WTC11 (cell line): Measurements from ENCODE around the gene ERBB4. TPM values are rescaled to one million over a fixed set of nuclear protein-coding genes. Genes with fewer than 3 reads are reported as not detected.

Experiments
- ATAC-seq: fragments of 200-7000 bp; cut with Tn5 transposase; 2 replicates; pipeline ENCODE4 v1.10.0; 2021; ENCODE audit warnings: mild to moderate bottlenecking, moderate library complexity
- CTCF ChIA-PET: fragments of 300-600 bp; sonication (Branson Sonifier 250); formaldehyde crosslinking; loops from one replicate; lab custom pipeline; 2021; ENCODE audit warnings: antibody characterized with exemption; lab: Charles Lee
- POLR2A ChIA-PET: fragments of 350-600 bp; sonication (Branson Sonifier 250); formaldehyde crosslinking; loops from one replicate; lab custom pipeline; 2021; ENCODE audit warnings: antibody characterized with exemption; lab: Charles Lee
- DNase-seq: peaks from one replicate; pipeline ENCODE4 v3.0.0; 2021; ENCODE audit warnings: low spot score
- H3K27ac Mint-ChIP-seq: 2 replicates; pipeline ENCODE4 v1.8.0; 2021; ENCODE audit warnings: mixed read lengths
- H3K27me3 Mint-ChIP-seq: 2 replicates; pipeline ENCODE4 v1.8.0; 2021; ENCODE audit warnings: low read depth, mild to moderate bottlenecking, moderate library complexity, mixed read lengths
- H3K36me3 Mint-ChIP-seq: 2 replicates; pipeline ENCODE4 v1.8.0; 2021; ENCODE audit warnings: mixed read lengths
- H3K4me1 Mint-ChIP-seq: 2 replicates; pipeline ENCODE4 v1.8.0; 2022; ENCODE audit warnings: mixed read lengths
- H3K4me3 Mint-ChIP-seq: 2 replicates; pipeline ENCODE4 v1.8.0; 2021; ENCODE audit warnings: mild to moderate bottlenecking, moderate library complexity, mixed read lengths
- H3K9me3 Mint-ChIP-seq: 2 replicates; pipeline ENCODE4 v1.8.0; 2021; ENCODE audit warnings: mixed read lengths
- EMX1 ChIP-seq: fragments of 250-450 bp; sonication (Bioruptor Pico); IDR thresholded peaks from 2 replicates; pipeline ENCODE4 v1.8.0; 2021; ENCODE audit warnings: mild to moderate bottlenecking
- FOXK1 ChIP-seq: sonication (generic); formaldehyde crosslinking; IDR thresholded peaks from 2 replicates; pipeline ENCODE4 v1.8.0; 2022; ENCODE audit warnings: mild to moderate bottlenecking, moderate library complexity, missing genetic modification reagents
- GTF2I ChIP-seq: fragments of 250-450 bp; sonication (Bioruptor Pico); conservative IDR thresholded peaks from 2 replicates; pipeline ENCODE4 v1.4.0; 2021; ENCODE audit warnings: mild to moderate bottlenecking
- HMGA2 ChIP-seq: fragments of 250-450 bp; sonication (Bioruptor Pico); IDR thresholded peaks from 2 replicates; pipeline ENCODE4 v1.4.0; 2021; ENCODE audit warnings: mild to moderate bottlenecking, moderate library complexity
- JUN ChIP-seq: sonication (generic); formaldehyde crosslinking; IDR thresholded peaks from 2 replicates; pipeline ENCODE4 v1.8.0; 2023; ENCODE audit warnings: mild to moderate bottlenecking, missing genetic modification reagents
- NFATC4 ChIP-seq: fragments of 250-450 bp; sonication (Bioruptor Pico); IDR thresholded peaks from 2 replicates; pipeline ENCODE4 v1.9.0; 2021; ENCODE audit warnings: mild to moderate bottlenecking
- NR1H2 ChIP-seq: sonication (generic); formaldehyde crosslinking; IDR thresholded peaks from 2 replicates; pipeline ENCODE4 v1.9.0; 2021; ENCODE audit warnings: mild to moderate bottlenecking, moderate library complexity, missing genetic modification reagents
- OVOL2 ChIP-seq: fragments of 250-450 bp; sonication (Bioruptor Pico); IDR thresholded peaks from 2 replicates; pipeline ENCODE4 v1.9.0; 2021; ENCODE audit warnings: mild to moderate bottlenecking, borderline replicate concordance
- RELA ChIP-seq: sonication (generic); formaldehyde crosslinking; IDR thresholded peaks from 2 replicates; pipeline ENCODE4 v1.8.1; 2022; ENCODE audit warnings: missing genetic modification reagents, mild to moderate bottlenecking, borderline replicate concordance
- RORB ChIP-seq: fragments of 250-450 bp; sonication (Bioruptor Pico); IDR thresholded peaks from 2 replicates; pipeline ENCODE4 v1.9.0; 2021; ENCODE audit warnings: mild to moderate bottlenecking
- SOX15 ChIP-seq: fragments of 250-450 bp; sonication (Bioruptor Pico); IDR thresholded peaks from 2 replicates; pipeline ENCODE4 v1.9.0; 2021; ENCODE audit warnings: mild to moderate bottlenecking
- TP53 ChIP-seq: sonication (generic); formaldehyde crosslinking; IDR thresholded peaks from 2 replicates; pipeline ENCODE4 v1.8.1; 2023; ENCODE audit warnings: mild to moderate bottlenecking, missing genetic modification reagents
- ZNF263 ChIP-seq: sonication (generic); formaldehyde crosslinking; IDR thresholded peaks from 2 replicates; pipeline ENCODE4 v1.8.1; 2022; ENCODE audit warnings: low read depth, mild to moderate bottlenecking, moderate library complexity, missing genetic modification reagents
- ZNF396 ChIP-seq: fragments of 250-450 bp; sonication (Bioruptor Pico); IDR thresholded peaks from 2 replicates; pipeline ENCODE4 v1.8.0; 2021; ENCODE audit warnings: mild to moderate bottlenecking, moderate library complexity, borderline replicate concordance
- ZNF423 ChIP-seq: fragments of 250-450 bp; sonication (Bioruptor Pico); IDR thresholded peaks from 2 replicates; pipeline ENCODE4 v2.1.2; 2022; ENCODE audit warnings: mild to moderate bottlenecking, moderate library complexity
- ZNF671 ChIP-seq: fragments of 250-450 bp; sonication (Bioruptor Pico); IDR thresholded peaks from 2 replicates; pipeline ENCODE4 v1.8.0; 2021; ENCODE audit warnings: mild to moderate bottlenecking
- total RNA-seq: library from RNA; stranded (reverse); gene quantifications from 3 replicates; pipeline ENCODE4 v1.2.3, GENCODE V29; 2021
- TF ChIP-seq, protein P1 (sequence below): sonication (generic); formaldehyde crosslinking; IDR thresholded peaks from 2 replicates; pipeline ENCODE4 v1.8.1; 2022; ENCODE audit warnings: low read depth, missing genetic modification reagents, borderline replicate concordance
- TF ChIP-seq, protein P2 (sequence below): sonication (generic); formaldehyde crosslinking; IDR thresholded peaks from 2 replicates; pipeline ENCODE4 v1.8.1; 2023; ENCODE audit warnings: mild to moderate bottlenecking, missing genetic modification reagents, moderate library complexity
- TF ChIP-seq, protein P3 (sequence below): sonication (generic); formaldehyde crosslinking; IDR thresholded peaks from 2 replicates; pipeline ENCODE4 v1.8.0; 2022; ENCODE audit warnings: mild to moderate bottlenecking, missing genetic modification reagents
- TF ChIP-seq, protein P4 (sequence below): sonication (generic); formaldehyde crosslinking; IDR thresholded peaks from 2 replicates; pipeline ENCODE4 v1.8.1; 2022; ENCODE audit warnings: low read depth, mild to moderate bottlenecking, moderate library complexity, missing genetic modification reagents, borderline replicate concordance
- TF ChIP-seq, protein P5 (sequence below): sonication (generic); formaldehyde crosslinking; IDR thresholded peaks from 2 replicates; pipeline ENCODE4 v1.8.1; 2022; ENCODE audit warnings: missing genetic modification reagents, borderline replicate concordance
- TF ChIP-seq, protein P6 (sequence below): sonication (generic); formaldehyde crosslinking; IDR thresholded peaks from 2 replicates; pipeline ENCODE4 v1.8.0; 2022; ENCODE audit warnings: mild to moderate bottlenecking, missing genetic modification reagents
- TF ChIP-seq, protein P7 (sequence below): fragments of 250-450 bp; sonication (Bioruptor Pico); IDR thresholded peaks from 2 replicates; pipeline ENCODE4 v1.9.0; 2021; ENCODE audit warnings: mild to moderate bottlenecking

The ERBB4 gene
- total RNA-seq, 1 experiment from 2014 or later = 1.6 TPM

DNA sequence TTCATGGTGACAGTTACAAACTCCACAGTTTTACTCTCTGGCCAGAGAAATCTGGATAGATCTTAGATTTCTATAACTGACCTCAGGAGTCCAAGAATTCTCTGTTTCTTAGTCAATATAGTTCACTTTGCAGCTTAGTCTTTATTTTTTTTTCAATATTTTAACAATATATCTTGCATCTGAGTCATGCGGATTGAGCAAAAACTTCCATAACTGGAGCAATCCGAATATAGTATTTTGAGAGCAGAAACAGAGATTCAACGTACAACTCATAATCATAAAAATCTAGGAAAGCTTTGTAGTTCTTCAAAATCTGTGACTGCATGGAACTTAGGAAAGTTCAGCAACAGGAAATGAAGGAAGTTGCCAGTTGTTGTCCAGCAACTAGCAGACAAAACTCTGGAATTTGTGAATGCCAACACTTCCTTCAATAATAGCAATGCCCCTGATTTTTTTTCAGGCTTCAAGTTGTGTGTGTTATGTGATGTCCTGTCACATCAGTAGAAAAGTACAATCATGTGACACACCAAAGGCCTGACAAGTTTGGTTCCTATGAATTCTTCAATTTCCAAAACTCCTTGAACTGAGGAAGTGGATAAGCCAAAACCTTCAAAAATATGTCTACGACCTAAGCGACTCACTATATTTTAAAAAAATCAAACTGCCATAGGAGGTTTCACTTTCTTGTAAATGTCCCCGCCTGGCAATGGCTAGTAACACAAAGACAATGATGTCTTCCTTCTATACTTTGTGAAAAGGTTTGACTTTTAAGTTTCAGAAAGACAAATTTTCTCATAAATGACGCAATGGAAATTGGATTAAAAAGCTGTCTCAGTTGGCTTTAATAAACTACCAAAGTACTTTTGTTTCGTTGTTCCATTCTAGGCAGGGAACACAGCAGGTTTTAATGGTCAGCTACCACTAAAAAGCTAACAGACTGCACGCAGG lies 510.6 kb downstream of the ERBB4 start (continued):
- TF ChIP-seq ZNF671 (CRISPR knock-in tag) = no peak
- TF ChIP-seq, protein P1, sequence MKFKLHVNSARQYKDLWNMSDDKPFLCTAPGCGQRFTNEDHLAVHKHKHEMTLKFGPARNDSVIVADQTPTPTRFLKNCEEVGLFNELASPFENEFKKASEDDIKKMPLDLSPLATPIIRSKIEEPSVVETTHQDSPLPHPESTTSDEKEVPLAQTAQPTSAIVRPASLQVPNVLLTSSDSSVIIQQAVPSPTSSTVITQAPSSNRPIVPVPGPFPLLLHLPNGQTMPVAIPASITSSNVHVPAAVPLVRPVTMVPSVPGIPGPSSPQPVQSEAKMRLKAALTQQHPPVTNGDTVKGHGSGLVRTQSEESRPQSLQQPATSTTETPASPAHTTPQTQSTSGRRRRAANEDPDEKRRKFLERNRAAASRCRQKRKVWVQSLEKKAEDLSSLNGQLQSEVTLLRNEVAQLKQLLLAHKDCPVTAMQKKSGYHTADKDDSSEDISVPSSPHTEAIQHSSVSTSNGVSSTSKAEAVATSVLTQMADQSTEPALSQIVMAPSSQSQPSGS (CRISPR knock-in tag) = no peak
- TF ChIP-seq, protein P2, sequence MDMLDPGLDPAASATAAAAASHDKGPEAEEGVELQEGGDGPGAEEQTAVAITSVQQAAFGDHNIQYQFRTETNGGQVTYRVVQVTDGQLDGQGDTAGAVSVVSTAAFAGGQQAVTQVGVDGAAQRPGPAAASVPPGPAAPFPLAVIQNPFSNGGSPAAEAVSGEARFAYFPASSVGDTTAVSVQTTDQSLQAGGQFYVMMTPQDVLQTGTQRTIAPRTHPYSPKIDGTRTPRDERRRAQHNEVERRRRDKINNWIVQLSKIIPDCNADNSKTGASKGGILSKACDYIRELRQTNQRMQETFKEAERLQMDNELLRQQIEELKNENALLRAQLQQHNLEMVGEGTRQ (CRISPR knock-in tag) = no peak
- TF ChIP-seq, protein P3, sequence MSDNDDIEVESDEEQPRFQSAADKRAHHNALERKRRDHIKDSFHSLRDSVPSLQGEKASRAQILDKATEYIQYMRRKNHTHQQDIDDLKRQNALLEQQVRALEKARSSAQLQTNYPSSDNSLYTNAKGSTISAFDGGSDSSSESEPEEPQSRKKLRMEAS (CRISPR knock-in tag) = no peak
- TF ChIP-seq, protein P4, sequence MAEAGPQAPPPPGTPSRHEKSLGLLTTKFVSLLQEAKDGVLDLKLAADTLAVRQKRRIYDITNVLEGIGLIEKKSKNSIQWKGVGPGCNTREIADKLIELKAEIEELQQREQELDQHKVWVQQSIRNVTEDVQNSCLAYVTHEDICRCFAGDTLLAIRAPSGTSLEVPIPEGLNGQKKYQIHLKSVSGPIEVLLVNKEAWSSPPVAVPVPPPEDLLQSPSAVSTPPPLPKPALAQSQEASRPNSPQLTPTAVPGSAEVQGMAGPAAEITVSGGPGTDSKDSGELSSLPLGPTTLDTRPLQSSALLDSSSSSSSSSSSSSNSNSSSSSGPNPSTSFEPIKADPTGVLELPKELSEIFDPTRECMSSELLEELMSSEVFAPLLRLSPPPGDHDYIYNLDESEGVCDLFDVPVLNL (CRISPR knock-in tag) = no peak

DNA sequence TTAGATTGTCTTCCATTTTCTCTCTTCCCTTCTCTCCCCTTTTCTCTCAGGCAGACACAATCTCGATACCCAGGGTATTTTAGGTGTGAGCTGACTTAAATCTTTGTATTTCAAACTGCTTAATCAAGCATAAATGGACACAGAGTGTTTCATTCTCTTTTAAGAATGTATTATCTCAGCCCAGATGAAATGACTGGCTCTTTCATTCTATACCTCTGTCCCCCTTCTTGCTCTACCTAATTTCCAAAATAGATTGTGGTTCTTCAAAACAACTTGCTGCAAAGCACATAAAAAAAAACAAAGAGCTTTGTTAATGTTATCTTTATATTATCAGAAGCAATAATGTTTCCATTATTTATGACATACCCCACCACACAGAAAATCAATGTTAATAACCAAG lies 514.6 kb downstream of the ERBB4 start:
- CTCF ChIA-PET = no interaction called here
- TF ChIP-seq TP53 (CRISPR knock-in tag) = no peak
- no peak for TF ChIP-seq NFATC4
- no peak for TF ChIP-seq ZNF671 (CRISPR knock-in tag)
- no peak for TF ChIP-seq OVOL2 (CRISPR knock-in tag)
- TF ChIP-seq, protein P5, sequence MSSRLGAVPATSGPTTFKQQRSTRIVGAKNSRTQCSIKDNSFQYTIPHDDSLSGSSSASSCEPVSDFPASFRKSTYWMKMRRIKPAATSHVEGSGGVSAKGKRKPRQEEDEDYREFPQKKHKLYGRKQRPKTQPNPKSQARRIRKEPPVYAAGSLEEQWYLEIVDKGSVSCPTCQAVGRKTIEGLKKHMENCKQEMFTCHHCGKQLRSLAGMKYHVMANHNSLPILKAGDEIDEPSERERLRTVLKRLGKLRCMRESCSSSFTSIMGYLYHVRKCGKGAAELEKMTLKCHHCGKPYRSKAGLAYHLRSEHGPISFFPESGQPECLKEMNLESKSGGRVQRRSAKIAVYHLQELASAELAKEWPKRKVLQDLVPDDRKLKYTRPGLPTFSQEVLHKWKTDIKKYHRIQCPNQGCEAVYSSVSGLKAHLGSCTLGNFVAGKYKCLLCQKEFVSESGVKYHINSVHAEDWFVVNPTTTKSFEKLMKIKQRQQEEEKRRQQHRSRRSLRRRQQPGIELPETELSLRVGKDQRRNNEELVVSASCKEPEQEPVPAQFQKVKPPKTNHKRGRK = no peak
- TF ChIP-seq SOX15 (CRISPR knock-in tag) = no peak
- TF ChIP-seq, protein P6, sequence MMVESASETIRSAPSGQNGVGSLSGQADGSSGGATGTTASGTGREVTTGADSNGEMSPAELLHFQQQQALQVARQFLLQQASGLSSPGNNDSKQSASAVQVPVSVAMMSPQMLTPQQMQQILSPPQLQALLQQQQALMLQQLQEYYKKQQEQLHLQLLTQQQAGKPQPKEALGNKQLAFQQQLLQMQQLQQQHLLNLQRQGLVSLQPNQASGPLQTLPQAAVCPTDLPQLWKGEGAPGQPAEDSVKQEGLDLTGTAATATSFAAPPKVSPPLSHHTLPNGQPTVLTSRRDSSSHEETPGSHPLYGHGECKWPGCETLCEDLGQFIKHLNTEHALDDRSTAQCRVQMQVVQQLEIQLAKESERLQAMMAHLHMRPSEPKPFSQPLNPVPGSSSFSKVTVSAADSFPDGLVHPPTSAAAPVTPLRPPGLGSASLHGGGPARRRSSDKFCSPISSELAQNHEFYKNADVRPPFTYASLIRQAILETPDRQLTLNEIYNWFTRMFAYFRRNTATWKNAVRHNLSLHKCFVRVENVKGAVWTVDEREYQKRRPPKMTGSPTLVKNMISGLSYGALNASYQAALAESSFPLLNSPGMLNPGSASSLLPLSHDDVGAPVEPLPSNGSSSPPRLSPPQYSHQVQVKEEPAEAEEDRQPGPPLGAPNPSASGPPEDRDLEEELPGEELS (CRISPR knock-in tag) = no peak
- no peak for TF ChIP-seq RORB (CRISPR knock-in tag)
- TF ChIP-seq, all 79 proteins: peak for 0
- ATAC-seq (no peak), DNase-seq (no peak)
- no peak overlapping the region for H3K27ac Mint-ChIP-seq
- H3K4me3 Mint-ChIP-seq = no peak overlapping the region
- H3K4me1 Mint-ChIP-seq = no peaks in the 10 kb centered on the region
- POLR2A ChIA-PET = no interaction called here
- no peaks in the 10 kb centered on the region for H3K36me3 Mint-ChIP-seq
- H3K9me3 Mint-ChIP-seq = peaks cover 3% of the 10 kb centered on the region; the same call in 1 of the 2 replicates
- H3K27me3 Mint-ChIP-seq = no peaks in the 10 kb centered on the region

DNA sequence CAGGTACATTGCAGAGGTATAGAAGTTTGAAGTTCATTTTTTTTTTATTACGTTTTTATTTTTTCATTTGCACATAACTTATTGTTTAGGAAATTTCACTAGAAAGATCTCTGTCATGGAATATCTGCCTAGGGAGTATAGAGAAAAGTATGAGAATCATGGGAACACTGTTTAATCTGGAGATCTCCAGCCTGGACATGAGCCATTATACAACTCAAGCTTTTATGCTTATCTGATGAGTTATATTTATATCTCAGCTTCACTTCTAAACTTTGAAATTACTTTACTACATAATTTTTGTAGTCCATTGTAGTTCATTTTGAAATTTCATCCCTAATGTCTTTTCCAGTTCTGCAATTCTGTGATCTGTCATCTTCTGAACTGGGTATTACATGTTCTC lies 515.6 kb downstream of the ERBB4 start:
- no peaks in the 10 kb centered on the region for H3K4me1 Mint-ChIP-seq
- H3K9me3 Mint-ChIP-seq = peaks cover 3% of the 10 kb centered on the region; the same call in 1 of the 2 replicates
- H3K4me3 Mint-ChIP-seq = no peak overlapping the region
- ChIA-PET CTCF (no interaction called here), POLR2A (interaction anchor here (0.5 kb wide), 1 partner anchor 10 kb away, joined by 4 read pairs; no protein-coding TSS in a partner anchor)
- no peak for ATAC-seq
- no peak overlapping the region for H3K27ac Mint-ChIP-seq
- H3K36me3 Mint-ChIP-seq = no peaks in the 10 kb centered on the region
- H3K27me3 Mint-ChIP-seq = no peaks in the 10 kb centered on the region
- DNase-seq = no peak
- no peak for TF ChIP-seq SOX15 (CRISPR knock-in tag)
- TF ChIP-seq EMX1 = no peak
- no peak for TF ChIP-seq ZNF423 (CRISPR knock-in tag)
- no peak for TF ChIP-seq RELA (CRISPR knock-in tag)
- TF ChIP-seq FOXK1 = no peak
- no peak for TF ChIP-seq JUN
- no peak for TF ChIP-seq ZNF396
- TF ChIP-seq NR1H2 (CRISPR knock-in tag) = no peak
- TF ChIP-seq, protein P6 (CRISPR knock-in tag) = no peak
- TF ChIP-seq, protein P7, sequence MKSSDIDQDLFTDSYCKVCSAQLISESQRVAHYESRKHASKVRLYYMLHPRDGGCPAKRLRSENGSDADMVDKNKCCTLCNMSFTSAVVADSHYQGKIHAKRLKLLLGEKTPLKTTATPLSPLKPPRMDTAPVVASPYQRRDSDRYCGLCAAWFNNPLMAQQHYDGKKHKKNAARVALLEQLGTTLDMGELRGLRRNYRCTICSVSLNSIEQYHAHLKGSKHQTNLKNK (CRISPR knock-in tag) = no peak
- no peak for TF ChIP-seq ZNF263
- TF ChIP-seq GTF2I (CRISPR knock-in tag) = no peak
- TF ChIP-seq HMGA2 (CRISPR knock-in tag) = no peak
